B cell (primary cell): ENCODE measurements around the gene TCF21. TPM values are rescaled to one million over a fixed set of nuclear protein-coding genes. Genes with fewer than 3 reads are reported as not detected.

Experiments
- ATAC-seq: fragments of 200-7000 bp; cut with Tn5 transposase; one replicate; pipeline ENCODE4 v1.10.0; 2021; ENCODE audit warnings: low read depth, mild to moderate bottlenecking, moderate number of reproducible peaks, moderate library complexity
- CTCF ChIA-PET: fragments of 350-600 bp; sonication (Branson Sonifier 250); formaldehyde crosslinking; loops from one replicate; lab custom pipeline; 2021; ENCODE audit warnings: antibody characterized with exemption, inconsistent platforms; lab: Charles Lee
- POLR2A ChIA-PET: fragments of 350-600 bp; sonication (Branson Sonifier 250); formaldehyde crosslinking; loops from one replicate; lab custom pipeline; 2021; ENCODE audit warnings: antibody characterized with exemption; lab: Charles Lee
- DNase-seq: peaks from one replicate; pipeline ENCODE4 v3.0.0; 2013
- H2AFZ ChIP-seq: 2 replicates; pipeline ENCODE4 v1.6.1; 2012; ENCODE audit warnings: mild to moderate bottlenecking, low read depth, low read length; ENCODE audit not compliant: insufficient read depth, poor library complexity, severe bottlenecking
- H3K27ac ChIP-seq, 2 donors: 1 replicate in 1 of 2; 2 replicates in 1 of 2; pipeline ENCODE4 v1.5.1; 2012 to 2013; ENCODE audit warnings: low read length in 2 of 2, mild to moderate bottlenecking in 2 of 2, moderate library complexity in 1 of 2
- H3K27me3 ChIP-seq, 4 experiments: fragments of 200-600 bp in 1 of 4; sonication (generic) in 1 of 4; replicated peaks in 1 of 4; 1 replicate in 2 of 4; 2 replicates in 2 of 4; pipeline versions ENCODE4 v1.6.1 to v1.7.0; 2013 to 2016; ENCODE audit warnings: low read length in 3 of 4, mild to moderate bottlenecking in 2 of 4, mixed read lengths in 1 of 4, moderate library complexity in 1 of 4; ENCODE audit not compliant: insufficient read depth in 4 of 4, control insufficient read depth in 3 of 4; ENCODE audit errors: control extremely low read depth in 1 of 4
- H3K36me3 ChIP-seq, 2 experiments: replicated peaks in 1 of 2; 1 replicate in 1 of 2; 2 replicates in 1 of 2; pipeline versions ENCODE4 v1.6.1 to v1.7.1; 2013; ENCODE audit warnings: low read length in 1 of 2; ENCODE audit not compliant: insufficient read depth in 2 of 2, control insufficient read depth in 1 of 2; ENCODE audit errors: control extremely low read depth in 1 of 2, extremely low read depth in 1 of 2
- H3K4me1 ChIP-seq, 2 donors: fragments of 200-600 bp in 1 of 2; sonication (generic) in 1 of 2; 1 replicate in 1 of 2; 2 replicates in 1 of 2; pipeline versions ENCODE4 v1.5.1 to v1.6.1; 2013 to 2017; ENCODE audit warnings: low read length in 2 of 2; ENCODE audit not compliant: control insufficient read depth in 2 of 2, insufficient read depth in 2 of 2
- H3K4me2 ChIP-seq: replicated peaks from 2 replicates; pipeline ENCODE3; 2012; ENCODE audit warnings: mild to moderate bottlenecking, low read depth, low read length; ENCODE audit not compliant: poor library complexity, severe bottlenecking
- H3K4me3 ChIP-seq, 5 experiments: fragments of 200-600 bp in 1 of 5; sonication (generic) in 1 of 5; 1 replicate in 3 of 5; 2 replicates in 2 of 5; pipeline versions ENCODE4 v1.5.1 to v1.7.0; 2011 to 2016; ENCODE audit warnings: low read length in 4 of 5, mild to moderate bottlenecking in 4 of 5, low read depth in 2 of 5, control low read depth in 1 of 5, moderate library complexity in 1 of 5; ENCODE audit not compliant: insufficient read depth in 1 of 5; ENCODE audit errors: control extremely low read depth in 1 of 5, extremely low read depth in 1 of 5
- H3K79me2 ChIP-seq: fragments of 200-600 bp; sonication (generic); one replicate; pipeline ENCODE4 v1.6.0; 2016; ENCODE audit warnings: low read length; ENCODE audit not compliant: control insufficient read depth, insufficient read depth
- H3K9ac ChIP-seq: fragments of 200-600 bp; sonication (generic); 2 replicates; pipeline ENCODE4 v1.6.1; 2017; ENCODE audit warnings: mild to moderate bottlenecking, low read length, moderate library complexity
- H3K9me3 ChIP-seq, 3 donors: one replicate each; pipeline versions ENCODE4 v1.6.1 to v1.7.1; 2013; ENCODE audit warnings: low read length in 2 of 3; ENCODE audit not compliant: control insufficient read depth in 2 of 3, insufficient read depth in 1 of 3; ENCODE audit errors: control extremely low read depth in 1 of 3
- H4K20me1 ChIP-seq: 2 replicates; pipeline ENCODE4 v1.6.0; 2012; ENCODE audit warnings: mild to moderate bottlenecking, low read length; ENCODE audit not compliant: insufficient read depth, control insufficient read depth, poor library complexity, severe bottlenecking
- H3K27ac Mint-ChIP-seq: one replicate; pipeline ENCODE4 v1.8.0; 2021; ENCODE audit warnings: mixed read lengths
- H3K27me3 Mint-ChIP-seq: one replicate; pipeline ENCODE4 v1.8.0; 2021; ENCODE audit warnings: mixed read lengths
- H3K4me1 Mint-ChIP-seq: one replicate; pipeline ENCODE4 v1.8.0; 2021; ENCODE audit warnings: mixed read lengths
- H3K4me3 Mint-ChIP-seq: one replicate; pipeline ENCODE4 v1.8.0; 2021; ENCODE audit warnings: mixed read lengths
- H3K9me3 Mint-ChIP-seq: one replicate; pipeline ENCODE4 v1.8.0; 2022; ENCODE audit warnings: mixed read lengths; ENCODE audit not compliant: insufficient read depth
- EZH2 ChIP-seq: IDR thresholded peaks from 2 replicates; pipeline ENCODE4 v1.6.1; 2012; ENCODE audit warnings: borderline replicate concordance, low read depth, mild to moderate bottlenecking, moderate library complexity, low read length; ENCODE audit not compliant: insufficient read depth, poor library complexity, severe bottlenecking
- WGBS: methylation state at CpG from one replicate; pipeline ENCODE4 v1.1.5; 2013; ENCODE audit warnings: missing lambda C conversion rate; ENCODE audit not compliant: insufficient coverage; 5-methylcytosine and 5-hydroxymethylcytosine counted together
- intact Hi-C: fragments of 100-400 bp; cut with micrococcal nuclease; formaldehyde crosslinking; loops from one replicate; pipeline ENCODE4 v1.10.0; 2022
- polyA plus RNA-seq: library from polyadenylated mRNA; depleted of rRNA; stranded (reverse); fragments of >200 nt; gene quantifications from 2 replicates; pipeline ENCODE4 v1.2.3, GENCODE V29; 2012
- total RNA-seq, 2 donors: library from RNA; stranded (reverse); fragments of 120-200 nt in 1 of 2; gene quantifications; 1 replicate in 1 of 2; 2 replicates in 1 of 2; pipeline versions ENCODE4 v1.2.3 to v1.2.4, GENCODE V29; 2013 to 2022
- TF ChIP-seq, protein P1 (sequence below): fragments of 200-600 bp; IDR thresholded peaks from one replicate; pipeline ENCODE4 v1.8.0; 2022; ENCODE audit warnings: antibody characterized with exemption, mild to moderate bottlenecking

Gene TCF21
- total and polyA plus RNA-seq, 2 donors (not counting 1 experiment from before 2014, with no cell fraction given), result not detected

- no peak overlapping the region for H3K27ac Mint-ChIP-seq
- peaks cover 0 to 14% (median 0%) of the 10 kb centered on the region in 3 donors for H3K9me3 ChIP-seq
- H3K27ac ChIP-seq, result no peak overlapping the region
- no peak for TF ChIP-seq EZH2
- TF ChIP-seq, protein P1, sequence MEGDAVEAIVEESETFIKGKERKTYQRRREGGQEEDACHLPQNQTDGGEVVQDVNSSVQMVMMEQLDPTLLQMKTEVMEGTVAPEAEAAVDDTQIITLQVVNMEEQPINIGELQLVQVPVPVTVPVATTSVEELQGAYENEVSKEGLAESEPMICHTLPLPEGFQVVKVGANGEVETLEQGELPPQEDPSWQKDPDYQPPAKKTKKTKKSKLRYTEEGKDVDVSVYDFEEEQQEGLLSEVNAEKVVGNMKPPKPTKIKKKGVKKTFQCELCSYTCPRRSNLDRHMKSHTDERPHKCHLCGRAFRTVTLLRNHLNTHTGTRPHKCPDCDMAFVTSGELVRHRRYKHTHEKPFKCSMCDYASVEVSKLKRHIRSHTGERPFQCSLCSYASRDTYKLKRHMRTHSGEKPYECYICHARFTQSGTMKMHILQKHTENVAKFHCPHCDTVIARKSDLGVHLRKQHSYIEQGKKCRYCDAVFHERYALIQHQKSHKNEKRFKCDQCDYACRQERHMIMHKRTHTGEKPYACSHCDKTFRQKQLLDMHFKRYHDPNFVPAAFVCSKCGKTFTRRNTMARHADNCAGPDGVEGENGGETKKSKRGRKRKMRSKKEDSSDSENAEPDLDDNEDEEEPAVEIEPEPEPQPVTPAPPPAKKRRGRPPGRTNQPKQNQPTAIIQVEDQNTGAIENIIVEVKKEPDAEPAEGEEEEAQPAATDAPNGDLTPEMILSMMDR, result no peak
- no peaks in the 10 kb centered on the region for H3K36me3 ChIP-seq
- H2AFZ ChIP-seq, result no peak overlapping the region
- H3K79me2 ChIP-seq, result no peaks in the 10 kb centered on the region
- H4K20me1 ChIP-seq, result no peaks in the 10 kb centered on the region
- H3K9ac ChIP-seq, result no peak overlapping the region
- WGBS, result 0% methylated on average over 1 of the region's 2 CpGs
- ATAC-seq, result no peak
- no peak for DNase-seq
- H3K27me3 ChIP-seq, result peaks cover 0 to 69% (median 55%) of the 10 kb centered on the region in 4 experiments
- ChIA-PET POLR2A (no interaction called here), CTCF (interaction anchor here (1.0 to 1.3 kb wide), 2 partner anchors 22 to 29 kb away, joined by 3 to 5 read pairs; no protein-coding TSS in a partner anchor)
- H3K4me2 ChIP-seq, result no peak overlapping the region
- peaks cover 79% of the 10 kb centered on the region for H3K27me3 Mint-ChIP-seq
- H3K9me3 Mint-ChIP-seq, result no peaks in the 10 kb centered on the region
- no peak overlapping the region for H3K4me3 Mint-ChIP-seq
- intact Hi-C loops, result no loop called here
- peaks cover 32% of the 10 kb centered on the region for H3K4me1 Mint-ChIP-seq
- H3K4me3 ChIP-seq, result no peak overlapping the region
- peaks cover 25 to 39% of the 10 kb centered on the region in 2 donors for H3K4me1 ChIP-seq
Measured at GRCh38 chr6:133894369-133894768, 5.5 kb downstream of the TCF21 start.

DNA sequence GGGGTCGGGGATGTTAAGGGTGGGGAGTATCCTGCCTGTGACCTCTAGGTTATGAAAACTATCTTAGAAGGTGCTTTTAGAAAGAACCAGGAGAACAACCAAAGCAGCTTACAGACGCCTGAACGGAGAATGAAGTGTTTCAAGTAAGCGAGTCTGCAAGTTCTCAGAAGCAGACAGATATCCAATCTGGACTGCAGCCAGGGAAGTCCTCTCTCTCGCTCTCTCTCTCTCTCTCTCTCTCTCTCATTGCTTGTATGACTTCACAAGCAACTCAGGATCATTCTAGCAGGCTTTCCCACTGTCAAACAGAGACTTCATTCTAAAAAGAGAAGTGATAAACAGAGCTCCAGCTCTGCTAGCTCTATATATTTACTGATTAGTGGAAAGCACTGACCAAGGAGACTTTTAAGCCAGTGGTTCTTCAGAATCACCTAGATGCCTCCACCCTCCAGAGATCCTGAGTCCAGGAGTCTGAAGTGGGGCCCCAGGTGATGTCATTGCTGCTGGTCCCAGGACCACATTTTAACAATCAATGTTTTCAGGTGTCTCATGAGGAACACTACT lies 6.0 kb downstream of the TCF21 start:
- DNase-seq (no peak), ATAC-seq (no peak)
- peaks cover 29% of the 10 kb centered on the region for H3K4me1 Mint-ChIP-seq
- intact Hi-C loops, result no loop called here
- Histone ChIP-seq H3K9me3 (peaks cover 0 to 11% (median 0%) of the 10 kb centered on the region in 3 donors), H3K79me2 (no peaks in the 10 kb centered on the region), H3K27ac (no peak overlapping the region), H3K4me3 (no peak overlapping the region), H3K9ac (no peak overlapping the region), H4K20me1 (no peaks in the 10 kb centered on the region), H2AFZ (no peak overlapping the region), H3K4me1 (peaks cover 21 to 34% of the 10 kb centered on the region in 2 donors), H3K27me3 (peaks cover 0 to 65% (median 54%) of the 10 kb centered on the region in 4 experiments), H3K36me3 (no peaks in the 10 kb centered on the region), H3K4me2 (no peak overlapping the region)
- H3K9me3 Mint-ChIP-seq, result no peaks in the 10 kb centered on the region
- H3K27me3 Mint-ChIP-seq, result peaks cover 76% of the 10 kb centered on the region
- WGBS, result 39% methylated on average over 5 of the region's 5 CpGs
- no peak overlapping the region for H3K4me3 Mint-ChIP-seq
- no peak overlapping the region for H3K27ac Mint-ChIP-seq
- TF ChIP-seq EZH2, result no peak
- TF ChIP-seq, protein P1, result no peak
- ChIA-PET POLR2A (no interaction called here), CTCF (interaction anchor here (1.0 to 1.3 kb wide), 2 partner anchors 21 to 29 kb away, joined by 3 to 5 read pairs; no protein-coding TSS in a partner anchor)
